HepG2 (cell line): ENCODE measurements around the gene ZFP36L2. TPM values are rescaled to one million over a fixed set of nuclear protein-coding genes. Genes with fewer than 3 reads are reported as not detected.

Experiments
- BRD4 ChIP-seq: sonication (generic); formaldehyde crosslinking; IDR thresholded peaks from 2 replicates; pipeline ENCODE4 v1.4.0; 2020; ENCODE audit warnings: missing genetic modification reagents
- ELF3 ChIP-seq: IDR thresholded peaks from 2 replicates; pipeline ENCODE4 v1.6.1; 2016; ENCODE audit warnings: missing genetic modification reagents, missing compliant biosample characterization
- HNRNPL ChIP-seq: fragments of 200-400 bp; formaldehyde crosslinking; IDR thresholded peaks from 2 replicates; pipeline ENCODE4 v1.6.1; 2017; ENCODE audit warnings: mild to moderate bottlenecking, low read depth, low read length
- HOXD1 ChIP-seq: sonication (generic); formaldehyde crosslinking; IDR thresholded peaks from 2 replicates; pipeline ENCODE4 v1.5.0; 2020; ENCODE audit warnings: missing genetic modification reagents
- NCOA1 ChIP-seq: sonication (generic); formaldehyde crosslinking; IDR thresholded peaks from 2 replicates; pipeline ENCODE4 v1.9.0; 2021; ENCODE audit warnings: missing genetic modification reagents
- NFKBIZ ChIP-seq: IDR thresholded peaks from 2 replicates; pipeline ENCODE4 v1.6.1; 2018; ENCODE audit warnings: missing genetic modification reagents, missing compliant biosample characterization
- PITX1 ChIP-seq: sonication (generic); formaldehyde crosslinking; IDR thresholded peaks from 2 replicates; pipeline ENCODE4 v1.5.1; 2020; ENCODE audit warnings: mild to moderate bottlenecking, missing genetic modification reagents
- POGZ ChIP-seq: sonication (generic); formaldehyde crosslinking; IDR thresholded peaks from 2 replicates; pipeline ENCODE4 v1.4.0; 2020; ENCODE audit warnings: mild to moderate bottlenecking, missing genetic modification reagents
- POLR2AphosphoS5 ChIP-seq: IDR thresholded peaks from 2 replicates; pipeline ENCODE4 v1.6.1; 2012; ENCODE audit warnings: low read depth, low read length
- SMAD1 ChIP-seq: sonication (generic); formaldehyde crosslinking; IDR thresholded peaks from 2 replicates; pipeline ENCODE4 v1.4.0; 2020; ENCODE audit warnings: missing genetic modification reagents, low read depth, mild to moderate bottlenecking, borderline replicate concordance
- SP1 ChIP-seq, 2 experiments: fragments of 450-650 bp in 1 of 2; sonication (generic) in 1 of 2; formaldehyde crosslinking in 1 of 2; IDR thresholded peaks; 2 replicates each; pipeline versions ENCODE4 v1.4.0 to v1.6.1; 2016 to 2020; ENCODE audit warnings: missing genetic modification reagents in 1 of 2
- ZBTB42 ChIP-seq: sonication (generic); formaldehyde crosslinking; IDR thresholded peaks from 2 replicates; pipeline ENCODE4 v1.5.0; 2020; ENCODE audit warnings: mild to moderate bottlenecking, missing genetic modification reagents
- ZNF101 ChIP-seq: sonication (generic); formaldehyde crosslinking; IDR thresholded peaks from 2 replicates; pipeline ENCODE4 v1.4.0; 2020; ENCODE audit warnings: mild to moderate bottlenecking, low read depth, missing genetic modification reagents, borderline replicate concordance
- ZNF629 ChIP-seq: sonication (generic); formaldehyde crosslinking; conservative IDR thresholded peaks from 2 replicates; pipeline ENCODE4 v1.5.0; 2020; ENCODE audit warnings: missing genetic modification reagents
- ZNF670 ChIP-seq: sonication (generic); formaldehyde crosslinking; IDR thresholded peaks from 2 replicates; pipeline ENCODE4 v1.8.0; 2022; ENCODE audit warnings: mild to moderate bottlenecking, missing genetic modification reagents, borderline replicate concordance
- ZNF720 ChIP-seq: sonication (generic); formaldehyde crosslinking; IDR thresholded peaks from 2 replicates; pipeline ENCODE4 v1.4.0; 2020; ENCODE audit warnings: missing genetic modification reagents
- ZSCAN30 ChIP-seq: sonication (generic); formaldehyde crosslinking; IDR thresholded peaks from 2 replicates; pipeline ENCODE4 v1.5.0; 2020; ENCODE audit warnings: mild to moderate bottlenecking, missing genetic modification reagents
- polyA plus RNA-seq, 8 experiments: library from polyadenylated mRNA; depleted of rRNA in 3 of 8; stranded (reverse) in 7 of 8; unstranded in 1 of 8; fragments of >200 nt; fragmentation: Illumina TruSeq in 4 of 8; extraction: Trizol in 4 of 8; gene quantifications; 2 replicates each; pipeline versions ENCODE4 v1.2.1 to v1.2.3, GENCODE V29; 2011 to 2016; ENCODE audit warnings: low read depth in 4 of 8, missing spikeins in 1 of 8, mixed read lengths in 1 of 8; ENCODE audit not compliant: insufficient read depth in 1 of 8
- total RNA-seq, 5 experiments: library from RNA; depleted of rRNA; stranded (reverse); fragments of >200 nt; fragmentation: Illumina TruSeq; extraction: Trizol; gene quantifications; 2 replicates each; pipeline ENCODE4 v1.2.3, GENCODE V29; 2016; ENCODE audit warnings: low read depth in 1 of 5
- TF ChIP-seq, protein P1 (sequence below): sonication (generic); formaldehyde crosslinking; IDR thresholded peaks from 2 replicates; pipeline ENCODE4 v1.8.1; 2023; ENCODE audit warnings: missing genetic modification reagents, inconsistent platforms, borderline replicate concordance
- TF ChIP-seq, protein P2 (sequence below): IDR thresholded peaks from 2 replicates; pipeline ENCODE4 v1.6.1; 2016; ENCODE audit warnings: mild to moderate bottlenecking
- TF ChIP-seq, protein P3 (sequence below): sonication (generic); formaldehyde crosslinking; IDR thresholded peaks from 2 replicates; pipeline ENCODE4 v1.4.0; 2020; ENCODE audit warnings: missing genetic modification reagents, borderline replicate concordance
- TF ChIP-seq, protein P4 (sequence below): sonication (generic); formaldehyde crosslinking; IDR thresholded peaks from 2 replicates; pipeline ENCODE4 v1.4.0; 2020; ENCODE audit warnings: low read depth, mild to moderate bottlenecking, missing genetic modification reagents
- TF ChIP-seq, protein P5 (sequence below): sonication (generic); formaldehyde crosslinking; IDR thresholded peaks from 2 replicates; pipeline ENCODE4 v1.5.1; 2020; ENCODE audit warnings: mild to moderate bottlenecking, missing genetic modification reagents, moderate library complexity

ZFP36L2 gene
- total and polyA plus RNA-seq, 2 of the 13 experiments (the other 11 are each of a cell fraction or from before 2014, with no cell fraction given): 11.2 to 21.8 TPM

DNA sequence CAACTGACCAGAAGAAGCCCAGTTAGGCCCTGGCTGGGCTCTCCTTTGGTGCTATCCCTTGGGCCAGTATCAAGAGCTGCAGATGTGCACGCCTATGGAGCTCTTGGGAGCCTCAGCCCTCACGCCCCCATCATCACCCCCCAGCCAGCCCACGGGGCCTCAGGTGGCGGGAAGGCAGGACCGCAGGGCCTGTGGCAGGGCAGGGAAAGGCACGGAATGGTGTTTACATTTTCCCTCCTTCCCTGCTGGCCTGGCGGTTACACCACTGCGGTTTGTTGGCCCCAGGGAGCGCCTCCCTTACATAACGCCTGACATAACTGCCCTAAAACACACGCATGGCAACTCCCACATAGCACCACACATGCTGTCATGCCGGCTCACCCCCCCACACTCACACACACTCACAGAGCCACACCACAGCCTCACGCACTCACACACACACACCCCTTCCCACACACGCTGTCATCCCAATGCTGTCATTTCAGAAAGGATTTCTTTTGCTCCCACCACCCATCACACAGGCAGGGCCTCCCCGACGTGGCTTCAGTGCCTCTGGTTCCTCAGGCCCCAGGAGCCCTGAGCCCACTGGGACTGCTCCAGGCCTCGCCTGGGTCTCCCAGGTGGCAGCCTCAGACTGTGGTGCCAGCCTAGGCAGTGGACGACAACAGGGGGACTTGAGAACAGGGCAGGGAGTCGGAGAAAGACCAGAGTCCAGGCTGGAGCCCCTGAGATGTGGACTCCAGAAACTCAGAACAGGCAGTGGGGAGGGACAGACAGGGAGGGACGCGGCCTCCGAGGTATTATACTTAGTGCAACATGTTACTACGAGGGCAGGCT lies 15.7 kb downstream of the ZFP36L2 start (continued):
- TF ChIP-seq ZNF720 (CRISPR knock-in tag): peak; percentile 75; the same call in 1 of the 2 replicates
- TF ChIP-seq, protein P1, sequence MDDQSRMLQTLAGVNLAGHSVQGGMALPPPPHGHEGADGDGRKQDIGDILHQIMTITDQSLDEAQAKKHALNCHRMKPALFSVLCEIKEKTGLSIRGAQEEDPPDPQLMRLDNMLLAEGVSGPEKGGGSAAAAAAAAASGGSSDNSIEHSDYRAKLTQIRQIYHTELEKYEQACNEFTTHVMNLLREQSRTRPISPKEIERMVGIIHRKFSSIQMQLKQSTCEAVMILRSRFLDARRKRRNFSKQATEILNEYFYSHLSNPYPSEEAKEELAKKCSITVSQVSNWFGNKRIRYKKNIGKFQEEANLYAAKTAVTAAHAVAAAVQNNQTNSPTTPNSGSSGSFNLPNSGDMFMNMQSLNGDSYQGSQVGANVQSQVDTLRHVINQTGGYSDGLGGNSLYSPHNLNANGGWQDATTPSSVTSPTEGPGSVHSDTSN: 0 out of 2 replicates have a peak, but pooled peaks have one; percentile 34
- peak; percentile 35; the same call in 1 of the 2 replicates for TF ChIP-seq SMAD1 (CRISPR knock-in tag)
- peak; percentile 88; the same call in 1 of the 2 replicates for TF ChIP-seq NCOA1
- TF ChIP-seq, protein P2, sequence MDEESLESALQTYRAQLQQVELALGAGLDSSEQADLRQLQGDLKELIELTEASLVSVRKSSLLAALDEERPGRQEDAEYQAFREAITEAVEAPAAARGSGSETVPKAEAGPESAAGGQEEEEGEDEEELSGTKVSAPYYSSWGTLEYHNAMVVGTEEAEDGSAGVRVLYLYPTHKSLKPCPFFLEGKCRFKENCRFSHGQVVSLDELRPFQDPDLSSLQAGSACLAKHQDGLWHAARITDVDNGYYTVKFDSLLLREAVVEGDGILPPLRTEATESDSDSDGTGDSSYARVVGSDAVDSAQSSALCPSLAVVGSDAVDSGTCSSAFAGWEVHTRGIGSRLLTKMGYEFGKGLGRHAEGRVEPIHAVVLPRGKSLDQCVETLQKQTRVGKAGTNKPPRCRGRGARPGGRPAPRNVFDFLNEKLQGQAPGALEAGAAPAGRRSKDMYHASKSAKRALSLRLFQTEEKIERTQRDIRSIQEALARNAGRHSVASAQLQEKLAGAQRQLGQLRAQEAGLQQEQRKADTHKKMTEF (CRISPR knock-in tag): peak; percentile 86
- peak; percentile 93; the same call in 1 of the 2 replicates for TF ChIP-seq POGZ (CRISPR knock-in tag)
- peak; percentile 55; the same call in 1 of the 2 replicates for TF ChIP-seq ZBTB42 (CRISPR knock-in tag)
- TF ChIP-seq ELF3 (CRISPR knock-in tag): peak; percentile 62
- TF ChIP-seq ZNF629 (CRISPR knock-in tag): peak; percentile 59
- 0 out of 2 replicates have a peak, but pooled peaks have one; percentile 80 for TF ChIP-seq NFKBIZ (CRISPR knock-in tag)
- TF ChIP-seq, protein P3, sequence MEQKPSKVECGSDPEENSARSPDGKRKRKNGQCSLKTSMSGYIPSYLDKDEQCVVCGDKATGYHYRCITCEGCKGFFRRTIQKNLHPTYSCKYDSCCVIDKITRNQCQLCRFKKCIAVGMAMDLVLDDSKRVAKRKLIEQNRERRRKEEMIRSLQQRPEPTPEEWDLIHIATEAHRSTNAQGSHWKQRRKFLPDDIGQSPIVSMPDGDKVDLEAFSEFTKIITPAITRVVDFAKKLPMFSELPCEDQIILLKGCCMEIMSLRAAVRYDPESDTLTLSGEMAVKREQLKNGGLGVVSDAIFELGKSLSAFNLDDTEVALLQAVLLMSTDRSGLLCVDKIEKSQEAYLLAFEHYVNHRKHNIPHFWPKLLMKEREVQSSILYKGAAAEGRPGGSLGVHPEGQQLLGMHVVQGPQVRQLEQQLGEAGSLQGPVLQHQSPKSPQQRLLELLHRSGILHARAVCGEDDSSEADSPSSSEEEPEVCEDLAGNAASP (CRISPR knock-in tag): peak; percentile 60; the same call in 1 of the 2 replicates
- peak; percentile 94 for TF ChIP-seq BRD4 (CRISPR knock-in tag)
- TF ChIP-seq POLR2AphosphoS5: no peak
- TF ChIP-seq, protein P4, sequence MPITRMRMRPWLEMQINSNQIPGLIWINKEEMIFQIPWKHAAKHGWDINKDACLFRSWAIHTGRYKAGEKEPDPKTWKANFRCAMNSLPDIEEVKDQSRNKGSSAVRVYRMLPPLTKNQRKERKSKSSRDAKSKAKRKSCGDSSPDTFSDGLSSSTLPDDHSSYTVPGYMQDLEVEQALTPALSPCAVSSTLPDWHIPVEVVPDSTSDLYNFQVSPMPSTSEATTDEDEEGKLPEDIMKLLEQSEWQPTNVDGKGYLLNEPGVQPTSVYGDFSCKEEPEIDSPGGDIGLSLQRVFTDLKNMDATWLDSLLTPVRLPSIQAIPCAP (CRISPR knock-in tag): peak; percentile 48; the same call in 1 of the 2 replicates
- TF ChIP-seq, protein P5, sequence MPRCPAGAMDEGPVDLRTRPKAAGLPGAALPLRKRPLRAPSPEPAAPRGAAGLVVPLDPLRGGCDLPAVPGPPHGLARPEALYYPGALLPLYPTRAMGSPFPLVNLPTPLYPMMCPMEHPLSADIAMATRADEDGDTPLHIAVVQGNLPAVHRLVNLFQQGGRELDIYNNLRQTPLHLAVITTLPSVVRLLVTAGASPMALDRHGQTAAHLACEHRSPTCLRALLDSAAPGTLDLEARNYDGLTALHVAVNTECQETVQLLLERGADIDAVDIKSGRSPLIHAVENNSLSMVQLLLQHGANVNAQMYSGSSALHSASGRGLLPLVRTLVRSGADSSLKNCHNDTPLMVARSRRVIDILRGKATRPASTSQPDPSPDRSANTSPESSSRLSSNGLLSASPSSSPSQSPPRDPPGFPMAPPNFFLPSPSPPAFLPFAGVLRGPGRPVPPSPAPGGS: peak; percentile 83
- no peak for TF ChIP-seq SP1 (IDR thresholded peaks at IDR 0.05)
- no peak for TF ChIP-seq SP1 (CRISPR knock-in tag; IDR thresholded peaks at IDR 0.05)
- no peak for TF ChIP-seq ZSCAN30 (CRISPR knock-in tag)
- 0 out of 2 replicates have a peak, but pooled peaks have one; percentile 52 for TF ChIP-seq HOXD1
- 0 out of 2 replicates have a peak, but pooled peaks have one; percentile 39 for TF ChIP-seq ZNF101 (CRISPR knock-in tag)
- peak; percentile 60; the same call in 1 of the 2 replicates for TF ChIP-seq PITX1
- peak; percentile 73; the same call in 1 of the 2 replicates for TF ChIP-seq HNRNPL
- peak; percentile 55; the same call in 1 of the 2 replicates for TF ChIP-seq ZNF670 (CRISPR knock-in tag)
